Fibroblast of mammary gland (primary cell): Measurements from ENCODE around the gene DEFB119.

Experiments used
- DNase-seq: peaks from one replicate; pipeline ENCODE4 v3.0.0-alpha.2; 2010; ENCODE audit warnings: low read depth
- H3K4me3 ChIP-seq: 2 replicates; pipeline ENCODE4 v1.5.1; 2011; ENCODE audit warnings: low read depth, mild to moderate bottlenecking, low read length, moderate library complexity; ENCODE audit not compliant: control insufficient read depth
- TF ChIP-seq, protein P1 (sequence below): conservative IDR thresholded peaks from 2 replicates; pipeline ENCODE4 v1.5.1; 2011; ENCODE audit warnings: low read depth, low read length, inconsistent platforms; ENCODE audit not compliant: control insufficient read depth, insufficient read depth

The DEFB119 gene

DNA sequence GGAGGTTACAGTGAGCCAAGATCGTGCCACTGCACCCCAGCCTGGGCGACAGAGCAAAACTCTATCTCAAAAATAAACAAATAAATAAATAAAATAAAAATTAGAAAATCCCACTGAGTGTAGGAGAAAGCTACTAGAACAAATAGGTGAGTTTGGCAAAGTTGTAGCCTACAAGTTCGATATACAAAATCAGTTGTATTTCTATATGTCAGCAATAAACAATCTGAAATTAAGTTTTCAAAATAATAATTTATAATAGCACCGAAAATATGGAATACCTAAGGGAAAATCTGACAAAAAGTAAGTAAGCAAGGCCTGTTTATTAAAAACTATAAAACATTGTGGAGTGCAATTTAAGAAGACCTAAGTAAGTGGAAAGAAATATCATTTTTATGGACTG lies 27.1 kb downstream of the DEFB119 start:
- TF ChIP-seq, protein P1, sequence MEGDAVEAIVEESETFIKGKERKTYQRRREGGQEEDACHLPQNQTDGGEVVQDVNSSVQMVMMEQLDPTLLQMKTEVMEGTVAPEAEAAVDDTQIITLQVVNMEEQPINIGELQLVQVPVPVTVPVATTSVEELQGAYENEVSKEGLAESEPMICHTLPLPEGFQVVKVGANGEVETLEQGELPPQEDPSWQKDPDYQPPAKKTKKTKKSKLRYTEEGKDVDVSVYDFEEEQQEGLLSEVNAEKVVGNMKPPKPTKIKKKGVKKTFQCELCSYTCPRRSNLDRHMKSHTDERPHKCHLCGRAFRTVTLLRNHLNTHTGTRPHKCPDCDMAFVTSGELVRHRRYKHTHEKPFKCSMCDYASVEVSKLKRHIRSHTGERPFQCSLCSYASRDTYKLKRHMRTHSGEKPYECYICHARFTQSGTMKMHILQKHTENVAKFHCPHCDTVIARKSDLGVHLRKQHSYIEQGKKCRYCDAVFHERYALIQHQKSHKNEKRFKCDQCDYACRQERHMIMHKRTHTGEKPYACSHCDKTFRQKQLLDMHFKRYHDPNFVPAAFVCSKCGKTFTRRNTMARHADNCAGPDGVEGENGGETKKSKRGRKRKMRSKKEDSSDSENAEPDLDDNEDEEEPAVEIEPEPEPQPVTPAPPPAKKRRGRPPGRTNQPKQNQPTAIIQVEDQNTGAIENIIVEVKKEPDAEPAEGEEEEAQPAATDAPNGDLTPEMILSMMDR = no peak
- H3K4me3 ChIP-seq = no peak overlapping the region
- no peak for DNase-seq

DNA sequence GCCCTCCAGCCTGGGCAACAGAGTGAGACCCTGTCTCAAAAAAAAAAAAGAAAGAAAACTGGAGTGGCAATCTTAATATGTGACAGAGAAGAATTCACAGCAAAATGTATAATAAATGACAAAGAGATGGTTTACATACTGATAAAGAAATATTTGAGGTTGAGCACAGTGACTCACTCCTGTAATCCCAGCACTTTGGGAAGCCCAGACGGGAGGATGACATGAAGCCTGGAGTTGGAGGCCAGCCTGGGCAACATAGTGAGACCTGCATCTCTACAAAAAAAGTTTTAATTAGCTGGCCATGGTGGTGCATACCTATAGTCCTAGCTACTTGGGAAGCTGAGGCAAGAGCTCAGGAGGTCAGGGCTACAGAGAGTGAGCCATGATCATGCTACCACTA lies 34.4 kb downstream of the DEFB119 start:
- no peak overlapping the region for H3K4me3 ChIP-seq
- TF ChIP-seq, protein P1 = no peak
- no peak for DNase-seq

DNA sequence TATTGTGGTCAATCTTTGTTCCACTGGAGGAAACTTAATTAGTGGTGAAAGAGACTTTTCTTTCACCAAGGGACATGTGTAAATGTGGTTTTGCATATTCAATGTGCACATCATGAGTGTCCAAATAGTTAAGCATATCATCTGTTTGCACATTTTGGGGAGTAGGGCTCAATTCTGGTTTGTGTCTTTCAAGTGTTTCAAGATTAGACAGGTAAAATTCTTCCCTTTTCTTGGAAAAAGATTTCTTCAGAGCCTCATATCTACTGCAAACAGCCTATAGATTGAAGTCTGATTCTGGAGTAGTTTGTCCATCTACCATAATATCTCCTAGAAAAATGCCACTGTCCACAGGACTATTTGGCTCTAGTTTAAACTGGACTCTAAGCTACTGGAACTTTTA lies 48.9 kb downstream of the DEFB119 start:
- TF ChIP-seq, protein P1 = no peak
- no peak for DNase-seq
- no peak overlapping the region for H3K4me3 ChIP-seq

DNA sequence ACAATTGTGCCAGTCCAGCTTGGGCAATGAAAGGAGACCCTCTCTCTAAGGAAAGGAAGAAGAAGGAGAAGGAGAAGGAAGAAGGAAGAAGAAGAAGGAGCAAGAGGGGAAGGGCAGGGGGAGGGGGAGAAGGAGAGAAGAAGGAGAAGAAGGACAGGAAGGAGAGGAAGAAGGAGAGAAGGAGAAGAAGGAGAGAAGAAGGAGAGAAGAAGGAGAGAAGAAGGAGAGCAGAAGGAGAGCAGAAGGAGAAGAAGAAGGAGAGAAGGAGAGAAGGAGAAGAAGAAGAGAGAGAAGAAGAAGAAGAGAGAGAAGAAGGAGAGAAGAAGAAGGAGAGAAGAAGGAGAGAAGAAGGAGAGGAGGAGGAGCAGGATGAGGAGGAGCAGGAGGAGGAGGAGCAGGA lies 59.5 kb downstream of the DEFB119 start:
- TF ChIP-seq, protein P1 = no peak
- no peak overlapping the region for H3K4me3 ChIP-seq
- DNase-seq = no peak
